HG03196 (cell line): ENCODE measurements around the gene BNIP3.
"Not testable (repeated sequence)": the region's sequence is repeated elsewhere in the genome, so short reads cannot be mapped to it uniquely, and the experiment has no call there.

Experiments
- ATAC-seq: cut with Tn5 transposase; IDR thresholded peaks from one replicate; pipeline ENCODE4 v1.9.1; 2021; ENCODE audit not compliant: unreplicated experiment

Gene BNIP3

GRCh38 chr10:132002004-132002403 is 20.3 kb upstream of the BNIP3 start:
- no peak for ATAC-seq

DNA sequence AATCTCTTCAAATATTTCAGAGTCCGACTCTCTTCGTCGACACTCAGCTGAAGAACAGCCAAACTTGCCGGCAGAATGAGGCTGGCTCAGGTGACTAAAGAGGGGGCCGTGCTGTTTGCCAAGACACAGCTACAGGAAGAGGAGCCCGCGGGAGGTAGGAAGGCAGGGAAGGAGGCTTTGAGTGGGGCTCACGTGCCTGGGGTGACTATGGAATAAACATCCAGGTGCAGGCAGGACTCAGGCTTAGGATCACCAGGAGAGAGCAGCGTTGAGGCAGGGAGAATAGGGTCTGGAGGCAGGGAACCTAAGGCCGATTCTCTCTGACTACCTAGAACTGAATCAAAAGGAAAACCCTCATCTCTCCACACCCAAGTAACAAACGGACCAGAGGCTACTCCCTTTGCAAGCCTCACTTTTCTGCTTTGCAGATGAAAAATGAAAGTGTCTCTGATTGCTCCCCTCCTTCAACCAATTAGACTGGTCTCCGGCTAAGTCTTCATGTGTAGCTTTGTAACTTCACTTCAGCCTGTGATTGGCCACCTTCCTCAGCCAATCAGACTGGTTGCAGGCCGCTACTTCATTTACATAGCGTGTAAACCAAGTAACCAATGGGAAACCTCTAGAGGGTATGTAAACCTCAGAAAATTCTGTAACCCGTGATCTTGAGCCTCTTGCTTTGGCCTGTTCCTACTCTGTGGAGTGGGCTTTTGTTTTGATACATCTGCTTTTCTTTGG is 19.7 kb upstream of the BNIP3 start:
- ATAC-seq: no peak

DNA sequence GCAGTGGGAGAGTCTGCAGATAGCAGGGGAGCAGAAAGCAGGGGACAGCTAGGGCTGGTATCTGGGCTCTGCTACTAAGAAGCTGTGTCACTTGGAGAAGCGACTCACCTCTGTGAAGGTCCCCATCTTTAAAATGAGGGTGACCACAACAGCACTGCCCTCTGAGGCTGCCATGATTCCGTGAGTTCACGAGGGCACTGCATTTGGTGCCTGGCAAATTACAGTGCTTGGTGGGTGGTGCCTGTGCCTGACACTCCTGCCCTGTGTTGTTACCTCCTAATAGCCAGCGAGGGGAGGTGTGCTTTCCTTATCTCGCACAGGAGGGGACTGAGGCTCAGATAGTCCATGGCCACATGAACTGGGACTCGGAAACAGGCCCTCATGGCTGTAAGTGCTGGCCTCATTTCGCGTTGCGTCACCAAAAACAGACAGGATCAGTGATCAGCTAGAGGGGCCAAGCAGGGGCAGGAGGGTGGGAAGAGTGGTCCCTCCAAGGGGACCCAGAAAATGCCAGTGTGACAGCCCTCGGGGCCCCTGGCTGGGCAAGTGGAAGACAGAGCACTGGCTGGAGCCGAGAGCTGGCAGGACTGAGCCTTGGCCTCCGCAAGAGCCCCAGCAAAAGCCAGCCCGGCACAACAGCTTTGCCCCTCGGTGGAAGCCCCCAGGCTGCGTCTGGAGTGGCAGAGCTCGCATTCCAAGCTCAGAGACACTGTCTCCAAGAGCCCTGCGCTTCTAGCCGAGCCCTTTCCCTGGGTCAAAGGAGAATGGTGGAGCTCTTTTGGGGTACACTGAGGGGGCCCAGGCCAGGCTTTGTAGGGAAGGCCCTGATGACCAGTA is 17.3 kb upstream of the BNIP3 start:
- ATAC-seq: no peak

DNA sequence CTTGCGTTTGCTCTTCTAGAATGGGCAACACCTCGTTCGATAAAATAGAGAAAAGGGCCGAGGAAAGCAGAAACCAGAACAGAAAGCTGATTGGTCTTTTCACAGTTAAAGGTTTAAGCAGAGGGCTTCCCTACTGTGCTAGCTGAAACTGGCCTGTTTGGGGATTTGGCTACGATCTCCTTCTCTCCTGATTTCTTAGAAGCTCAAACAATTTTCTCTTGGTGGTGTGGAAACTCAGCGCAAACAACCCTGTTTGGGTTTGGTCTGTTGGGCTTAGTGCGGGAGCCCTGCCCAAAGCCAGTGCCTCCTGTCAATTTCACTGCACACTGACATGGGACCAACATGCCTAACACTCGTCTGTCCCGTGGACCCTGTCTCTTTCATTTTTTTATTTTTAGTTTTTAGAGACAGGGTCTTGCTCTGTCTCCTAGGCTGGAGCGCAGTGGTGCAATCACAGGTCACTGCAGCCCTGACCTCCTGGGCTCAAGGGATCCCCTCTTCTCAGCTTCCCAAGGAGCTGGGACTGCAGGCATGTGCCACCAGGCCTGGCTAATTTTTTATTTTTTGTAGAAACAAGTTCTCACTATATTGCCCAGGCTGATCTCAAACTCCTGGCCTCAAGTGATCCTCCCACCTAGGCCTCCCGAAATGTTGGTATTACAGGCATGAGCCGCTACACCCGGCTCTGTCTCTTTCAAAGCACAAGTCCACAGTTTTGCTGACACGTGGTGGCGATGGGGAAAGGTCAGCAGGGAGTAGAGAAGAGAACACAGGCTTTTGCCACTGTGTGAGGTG is 16.5 kb upstream of the BNIP3 start:
- no peak for ATAC-seq

- ATAC-seq: no peak
Measured at GRCh38 chr10:131997366-131998049, 15.8 kb upstream of the BNIP3 start.

GRCh38 chr10:131996466-131997365 is 15.0 kb upstream of the BNIP3 start:
- ATAC-seq: no peak

GRCh38 chr10:131994435-131994834 is 12.7 kb upstream of the BNIP3 start:
- ATAC-seq: no peak

DNA sequence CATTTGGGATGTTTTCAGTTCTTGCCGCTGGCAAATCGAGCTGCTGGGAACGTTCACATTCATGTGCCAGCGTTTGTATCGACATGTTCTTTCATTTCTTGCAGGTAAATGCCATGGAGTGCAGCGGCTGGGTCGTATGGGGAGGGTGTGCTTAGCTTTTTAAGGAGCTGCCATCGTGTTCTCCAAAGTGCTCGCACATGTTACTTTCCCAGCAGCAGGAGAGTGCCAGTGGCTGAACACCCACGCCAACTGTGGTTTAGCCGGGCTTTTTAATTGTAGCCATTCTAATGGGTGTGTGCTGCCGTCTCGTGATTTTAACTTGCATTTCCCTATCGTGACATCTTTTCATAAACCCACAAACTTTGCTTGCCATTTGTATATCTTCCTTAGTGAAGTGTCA is 11.6 kb upstream of the BNIP3 start:
- ATAC-seq: no peak

- ATAC-seq: no peak
Measured at GRCh38 chr10:131991726-131992125, 10.0 kb upstream of the BNIP3 start.

GRCh38 chr10:131987786-131988185 is 6.1 kb upstream of the BNIP3 start:
- ATAC-seq: not testable (repeated sequence)

GRCh38 chr10:131987301-131987700 is 5.6 kb upstream of the BNIP3 start:
- ATAC-seq: not testable (repeated sequence)

DNA sequence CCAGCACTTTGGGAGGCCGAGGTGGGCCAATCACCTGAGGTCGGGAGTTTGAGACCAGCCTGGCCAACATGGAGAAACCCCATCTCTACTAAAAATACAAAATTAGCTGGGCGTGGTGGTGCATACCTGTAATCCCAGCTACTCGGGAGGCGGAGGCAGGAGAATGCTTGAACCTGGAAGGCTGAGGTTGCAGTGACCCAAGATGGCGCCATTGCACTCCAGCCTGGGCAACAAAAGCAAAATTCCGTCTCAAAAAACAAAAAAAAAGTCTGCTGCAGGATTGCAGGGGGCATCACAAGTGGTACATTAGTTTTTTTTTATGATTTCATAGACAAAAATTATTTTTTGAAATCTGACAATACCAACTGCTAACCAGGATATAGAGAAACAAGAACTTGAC is 5.1 kb upstream of the BNIP3 start:
- ATAC-seq: not testable (repeated sequence)

DNA sequence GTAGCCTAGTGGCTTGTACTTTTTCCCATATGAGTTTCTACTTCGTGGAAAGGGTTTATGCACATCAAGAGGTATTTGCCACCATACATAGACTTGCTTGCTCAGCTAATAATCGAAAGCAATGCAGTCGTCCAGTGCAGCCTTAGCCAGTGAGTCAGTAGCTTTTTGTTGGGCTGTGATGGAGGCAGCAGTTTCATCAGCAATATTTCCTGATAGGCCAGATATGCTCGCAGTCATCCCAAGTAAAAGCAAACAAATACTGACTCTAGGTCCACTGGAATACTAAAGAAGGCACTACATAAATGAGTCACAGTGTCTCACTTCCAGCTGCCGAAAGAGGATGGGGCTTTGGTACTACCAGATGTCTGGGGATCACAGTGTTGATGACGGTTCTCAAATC is 2.1 kb upstream of the BNIP3 start:
- ATAC-seq: no peak

DNA sequence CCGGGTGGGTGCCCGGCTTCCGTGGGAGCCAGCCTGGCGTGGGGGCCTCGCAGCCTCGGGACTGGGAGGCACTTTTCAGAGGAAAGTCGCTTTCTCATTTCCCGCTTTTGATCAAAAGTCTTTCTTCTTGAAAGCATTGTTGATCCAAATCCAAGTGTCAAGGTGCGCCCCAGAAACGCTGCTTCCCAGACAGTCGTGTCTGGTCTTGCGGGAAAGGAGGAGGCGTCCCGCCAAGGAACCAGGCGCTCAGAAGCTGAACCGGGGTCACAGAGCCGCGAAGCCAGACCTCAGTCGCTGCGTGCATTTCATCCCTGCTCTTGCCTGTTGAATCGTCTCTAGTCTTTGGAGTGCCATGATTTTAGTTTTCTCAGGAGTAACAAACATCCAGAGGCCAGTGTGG is 1.1 kb upstream of the BNIP3 start:
- no peak for ATAC-seq

- ATAC-seq: peak; percentile 27
Measured at GRCh38 chr10:131982185-131982756, 548 bp upstream of the BNIP3 start.

- no peak for ATAC-seq
Measured at GRCh38 chr10:131980761-131981428, 828 bp downstream of the BNIP3 start.

- no peak for ATAC-seq
Measured at GRCh38 chr10:131980321-131980720, 1.4 kb downstream of the BNIP3 start.

DNA sequence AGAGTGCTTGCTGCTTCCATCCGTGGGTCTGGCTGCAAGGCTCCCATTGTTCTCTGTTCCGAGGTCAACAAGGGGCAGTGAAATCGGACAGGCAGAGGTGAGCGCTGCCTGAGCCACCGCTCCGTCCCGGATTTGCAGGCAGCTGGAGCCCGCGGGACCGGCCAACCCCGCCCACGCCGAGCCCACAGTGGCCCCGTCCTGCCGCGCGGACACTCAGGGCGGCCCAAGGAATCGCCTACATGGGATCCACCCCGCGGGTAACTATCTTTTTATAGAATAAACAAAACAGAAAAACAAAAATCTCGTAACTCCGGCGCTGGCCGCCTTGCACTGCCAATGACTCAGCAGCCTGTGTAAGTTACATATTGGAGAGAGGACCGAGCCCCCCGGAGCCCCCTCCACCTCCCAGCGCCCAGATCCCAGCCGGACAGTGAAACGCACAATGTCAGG is 1.9 kb downstream of the BNIP3 start:
- ATAC-seq: no peak

- no peak for ATAC-seq
Measured at GRCh38 chr10:131979336-131979735, 2.4 kb downstream of the BNIP3 start.
